Measurements from ENCODE around the gene PRKCA. TPM values are rescaled to one million over a fixed set of nuclear protein-coding genes. Genes with fewer than 3 reads are reported as not detected.

The PRKCA gene
- total and polyA plus RNA-seq, 2 of the 13 experiments (the other 11 are each of a cell fraction or from before 2014, with no cell fraction given): 18.5 to 21.5 TPM

- TF ChIP-seq, protein P1, sequence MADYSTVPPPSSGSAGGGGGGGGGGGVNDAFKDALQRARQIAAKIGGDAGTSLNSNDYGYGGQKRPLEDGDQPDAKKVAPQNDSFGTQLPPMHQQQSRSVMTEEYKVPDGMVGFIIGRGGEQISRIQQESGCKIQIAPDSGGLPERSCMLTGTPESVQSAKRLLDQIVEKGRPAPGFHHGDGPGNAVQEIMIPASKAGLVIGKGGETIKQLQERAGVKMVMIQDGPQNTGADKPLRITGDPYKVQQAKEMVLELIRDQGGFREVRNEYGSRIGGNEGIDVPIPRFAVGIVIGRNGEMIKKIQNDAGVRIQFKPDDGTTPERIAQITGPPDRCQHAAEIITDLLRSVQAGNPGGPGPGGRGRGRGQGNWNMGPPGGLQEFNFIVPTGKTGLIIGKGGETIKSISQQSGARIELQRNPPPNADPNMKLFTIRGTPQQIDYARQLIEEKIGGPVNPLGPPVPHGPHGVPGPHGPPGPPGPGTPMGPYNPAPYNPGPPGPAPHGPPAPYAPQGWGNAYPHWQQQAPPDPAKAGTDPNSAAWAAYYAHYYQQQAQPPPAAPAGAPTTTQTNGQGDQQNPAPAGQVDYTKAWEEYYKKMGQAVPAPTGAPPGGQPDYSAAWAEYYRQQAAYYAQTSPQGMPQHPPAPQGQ (CRISPR knock-in tag; IDR thresholded peaks at IDR 0.05; ENCODE audit: borderline replicate concordance): no peak
- TF ChIP-seq AKAP8 (CRISPR knock-in tag; IDR thresholded peaks at IDR 0.05): no peak
- no peak for TF ChIP-seq ZNF101 (CRISPR knock-in tag; IDR thresholded peaks at IDR 0.05; ENCODE audit: borderline replicate concordance, low read depth)
- no peak for TF ChIP-seq BCL3 (CRISPR knock-in tag; IDR thresholded peaks at IDR 0.05)
- no peak for TF ChIP-seq ZNF724P (CRISPR knock-in tag; IDR thresholded peaks at IDR 0.05; ENCODE audit: borderline replicate concordance)
- no peak for TF ChIP-seq ZUFSP (CRISPR knock-in tag; IDR thresholded peaks at IDR 0.05; ENCODE audit: borderline replicate concordance)
- no peak for TF ChIP-seq ZNF563 (CRISPR knock-in tag; IDR thresholded peaks at IDR 0.05)
- TF ChIP-seq FIP1L1 (IDR thresholded peaks at IDR 0.05; ENCODE audit: borderline replicate concordance, insufficient read depth, low read depth, low read length): no peak
- no peak for TF ChIP-seq STAT6 (CRISPR knock-in tag; IDR thresholded peaks at IDR 0.05; ENCODE audit: borderline replicate concordance)
- no peak for TF ChIP-seq NONO (IDR thresholded peaks at IDR 0.05)
- TF ChIP-seq NONO (CRISPR knock-in tag; conservative IDR thresholded peaks at IDR 0.05): no peak
- TF ChIP-seq, protein P2, sequence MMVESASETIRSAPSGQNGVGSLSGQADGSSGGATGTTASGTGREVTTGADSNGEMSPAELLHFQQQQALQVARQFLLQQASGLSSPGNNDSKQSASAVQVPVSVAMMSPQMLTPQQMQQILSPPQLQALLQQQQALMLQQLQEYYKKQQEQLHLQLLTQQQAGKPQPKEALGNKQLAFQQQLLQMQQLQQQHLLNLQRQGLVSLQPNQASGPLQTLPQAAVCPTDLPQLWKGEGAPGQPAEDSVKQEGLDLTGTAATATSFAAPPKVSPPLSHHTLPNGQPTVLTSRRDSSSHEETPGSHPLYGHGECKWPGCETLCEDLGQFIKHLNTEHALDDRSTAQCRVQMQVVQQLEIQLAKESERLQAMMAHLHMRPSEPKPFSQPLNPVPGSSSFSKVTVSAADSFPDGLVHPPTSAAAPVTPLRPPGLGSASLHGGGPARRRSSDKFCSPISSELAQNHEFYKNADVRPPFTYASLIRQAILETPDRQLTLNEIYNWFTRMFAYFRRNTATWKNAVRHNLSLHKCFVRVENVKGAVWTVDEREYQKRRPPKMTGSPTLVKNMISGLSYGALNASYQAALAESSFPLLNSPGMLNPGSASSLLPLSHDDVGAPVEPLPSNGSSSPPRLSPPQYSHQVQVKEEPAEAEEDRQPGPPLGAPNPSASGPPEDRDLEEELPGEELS (CRISPR knock-in tag; IDR thresholded peaks at IDR 0.05): 0 out of 2 replicates have a peak, but pooled peaks have one; percentile 36
- no peak for TF ChIP-seq PITX1 (CRISPR knock-in tag; IDR thresholded peaks at IDR 0.05)
- TF ChIP-seq, protein P3, sequence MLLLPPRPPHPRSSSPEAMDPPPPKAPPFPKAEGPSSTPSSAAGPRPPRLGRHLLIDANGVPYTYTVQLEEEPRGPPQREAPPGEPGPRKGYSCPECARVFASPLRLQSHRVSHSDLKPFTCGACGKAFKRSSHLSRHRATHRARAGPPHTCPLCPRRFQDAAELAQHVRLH (CRISPR knock-in tag; IDR thresholded peaks at IDR 0.05; ENCODE audit: borderline replicate concordance, low read depth): no peak
- peak in 1 of 2 experiments; percentile 25; a peak in 1 of 4 replicates for TF ChIP-seq POLR2A (IDR thresholded peaks at IDR 0.05; ENCODE audit: insufficient read depth in 1 of 2, low read depth in 2 of 2, low read length in 2 of 2)
- TF ChIP-seq, protein P4, sequence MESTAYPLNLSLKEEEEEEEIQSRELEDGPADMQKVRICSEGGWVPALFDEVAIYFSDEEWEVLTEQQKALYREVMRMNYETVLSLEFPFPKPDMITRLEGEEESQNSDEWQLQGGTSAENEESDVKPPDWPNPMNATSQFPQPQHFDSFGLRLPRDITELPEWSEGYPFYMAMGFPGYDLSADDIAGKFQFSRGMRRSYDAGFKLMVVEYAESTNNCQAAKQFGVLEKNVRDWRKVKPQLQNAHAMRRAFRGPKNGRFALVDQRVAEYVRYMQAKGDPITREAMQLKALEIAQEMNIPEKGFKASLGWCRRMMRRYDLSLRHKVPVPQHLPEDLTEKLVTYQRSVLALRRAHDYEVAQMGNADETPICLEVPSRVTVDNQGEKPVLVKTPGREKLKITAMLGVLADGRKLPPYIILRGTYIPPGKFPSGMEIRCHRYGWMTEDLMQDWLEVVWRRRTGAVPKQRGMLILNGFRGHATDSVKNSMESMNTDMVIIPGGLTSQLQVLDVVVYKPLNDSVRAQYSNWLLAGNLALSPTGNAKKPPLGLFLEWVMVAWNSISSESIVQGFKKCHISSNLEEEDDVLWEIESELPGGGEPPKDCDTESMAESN (CRISPR knock-in tag; conservative IDR thresholded peaks at IDR 0.05): no peak
These were observed 389.4 kb downstream of the PRKCA start (continued) for GRCh38 chr17:66691644-66692420.

Data from HepG2 (cell line).